ENCODE results near the gene PAK3.

DNA sequence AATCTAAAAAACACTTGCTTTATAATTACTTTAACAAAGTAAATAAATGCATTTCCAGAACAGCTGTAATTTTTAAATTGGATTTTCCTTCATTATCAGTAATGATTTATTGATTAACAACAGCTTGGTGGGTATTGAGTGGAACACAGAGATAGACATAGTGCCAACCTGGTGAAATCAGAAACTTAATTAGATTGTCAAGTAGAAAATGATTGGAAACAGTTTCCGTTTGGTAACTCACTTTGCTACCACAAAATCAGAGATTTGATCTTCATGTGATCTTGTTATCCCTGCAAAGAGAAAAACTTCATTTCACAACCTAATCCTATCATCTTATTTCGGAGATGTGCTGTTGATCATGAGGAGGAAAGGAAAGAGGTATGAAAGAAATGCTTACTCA lies 103.5 kb downstream of the PAK3 start:
- TF ChIP-seq, protein P1, sequence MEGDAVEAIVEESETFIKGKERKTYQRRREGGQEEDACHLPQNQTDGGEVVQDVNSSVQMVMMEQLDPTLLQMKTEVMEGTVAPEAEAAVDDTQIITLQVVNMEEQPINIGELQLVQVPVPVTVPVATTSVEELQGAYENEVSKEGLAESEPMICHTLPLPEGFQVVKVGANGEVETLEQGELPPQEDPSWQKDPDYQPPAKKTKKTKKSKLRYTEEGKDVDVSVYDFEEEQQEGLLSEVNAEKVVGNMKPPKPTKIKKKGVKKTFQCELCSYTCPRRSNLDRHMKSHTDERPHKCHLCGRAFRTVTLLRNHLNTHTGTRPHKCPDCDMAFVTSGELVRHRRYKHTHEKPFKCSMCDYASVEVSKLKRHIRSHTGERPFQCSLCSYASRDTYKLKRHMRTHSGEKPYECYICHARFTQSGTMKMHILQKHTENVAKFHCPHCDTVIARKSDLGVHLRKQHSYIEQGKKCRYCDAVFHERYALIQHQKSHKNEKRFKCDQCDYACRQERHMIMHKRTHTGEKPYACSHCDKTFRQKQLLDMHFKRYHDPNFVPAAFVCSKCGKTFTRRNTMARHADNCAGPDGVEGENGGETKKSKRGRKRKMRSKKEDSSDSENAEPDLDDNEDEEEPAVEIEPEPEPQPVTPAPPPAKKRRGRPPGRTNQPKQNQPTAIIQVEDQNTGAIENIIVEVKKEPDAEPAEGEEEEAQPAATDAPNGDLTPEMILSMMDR (IDR thresholded peaks at IDR 0.05; ENCODE audit: extremely low read depth in 1 of 2, insufficient read depth in 1 of 2, low read depth in 1 of 2, low read length in 2 of 2) = no peak
- no peak for TF ChIP-seq JUN (IDR thresholded peaks at IDR 0.05; ENCODE audit: borderline replicate concordance, insufficient read depth, insufficient read length, low read depth)
- TF ChIP-seq FOS (IDR thresholded peaks at IDR 0.05; ENCODE audit: borderline replicate concordance, insufficient read depth, low read length) = no peak
- TF ChIP-seq EZH2 (IDR thresholded peaks at IDR 0.05; ENCODE audit: borderline replicate concordance, low read depth, low read length, severe bottlenecking) = no peak
- no peak for TF ChIP-seq POLR2A (IDR thresholded peaks at IDR 0.05; ENCODE audit: low read depth, low read length)
- TF ChIP-seq POLR2AphosphoS5 (IDR thresholded peaks at IDR 0.05; ENCODE audit: insufficient read depth, low read depth, low read length) = no peak
- no peak for TF ChIP-seq MAX (IDR thresholded peaks at IDR 0.05; ENCODE audit: insufficient read depth, insufficient read length)
- TF ChIP-seq GATA2 (IDR thresholded peaks at IDR 0.05; ENCODE audit: insufficient read depth, insufficient read length, low read depth, low read length) = no peak
- no peak for TF ChIP-seq MYC (IDR thresholded peaks at IDR 0.05; ENCODE audit: low read depth, low read length)
